Ishikawa (cell line): ENCODE results near the gene SRSF2.

Source experiments
- CEBPB ChIP-seq: IDR thresholded peaks from 2 replicates; pipeline ENCODE4 v1.6.1; 2012
- CREB1 ChIP-seq: IDR thresholded peaks from 2 replicates; pipeline ENCODE4 v1.6.1; 2012; ENCODE audit warnings: low read depth
- EGR1 ChIP-seq: IDR thresholded peaks from 2 replicates; pipeline ENCODE4 v1.6.1; 2012
- EP300 ChIP-seq: IDR thresholded peaks from 2 replicates; pipeline ENCODE4 v1.6.1; 2012; ENCODE audit warnings: borderline replicate concordance
- MAX ChIP-seq: IDR thresholded peaks from 2 replicates; pipeline ENCODE4 v1.6.1; 2012
- NFIC ChIP-seq: IDR thresholded peaks from 2 replicates; pipeline ENCODE4 v1.6.1; 2012
- RAD21 ChIP-seq: IDR thresholded peaks from 2 replicates; pipeline ENCODE4 v1.6.1; 2012; ENCODE audit warnings: low read depth
- REST ChIP-seq: IDR thresholded peaks from 2 replicates; pipeline ENCODE4 v1.6.1; 2012; ENCODE audit warnings: low read depth, mild to moderate bottlenecking
- TAF1 ChIP-seq: IDR thresholded peaks from 2 replicates; pipeline ENCODE4 v1.6.1; 2012; ENCODE audit warnings: low read depth, mild to moderate bottlenecking
- TCF12 ChIP-seq: IDR thresholded peaks from 2 replicates; pipeline ENCODE4 v1.6.1; 2012; ENCODE audit warnings: low read depth
- TEAD4 ChIP-seq: IDR thresholded peaks from 2 replicates; pipeline ENCODE4 v1.6.1; 2012
- USF1 ChIP-seq: IDR thresholded peaks from 2 replicates; pipeline ENCODE4 v1.6.1; 2012
- YY1 ChIP-seq: IDR thresholded peaks from 2 replicates; pipeline ENCODE4 v1.6.1; 2012; ENCODE audit warnings: low read depth
- ZBTB7A ChIP-seq: IDR thresholded peaks from 2 replicates; pipeline ENCODE4 v1.6.1; 2012; ENCODE audit warnings: low read depth

GRCh38 chr17:76753061-76753961 lies 16.2 kb upstream of the SRSF2 start:
- TF ChIP-seq RAD21: no peak
- no peak for TF ChIP-seq USF1
- TF ChIP-seq YY1: no peak
- TF ChIP-seq TCF12: no peak
- no peak for TF ChIP-seq ZBTB7A
- TF ChIP-seq EP300: no peak
- no peak for TF ChIP-seq REST
- no peak for TF ChIP-seq CREB1
- no peak for TF ChIP-seq CEBPB
- no peak for TF ChIP-seq MAX
- TF ChIP-seq NFIC: no peak
- TF ChIP-seq TAF1: no peak
- no peak for TF ChIP-seq EGR1
- no peak for TF ChIP-seq TEAD4
